Esophagus (tissue), 2 donors: Measurements from ENCODE around the gene SEH1L. TPM values are rescaled to one million over a fixed set of nuclear protein-coding genes. Genes with fewer than 3 reads are reported as not detected.
"Not testable (repeated sequence)": the region's sequence is repeated elsewhere in the genome, so short reads cannot be mapped to it uniquely, and the experiment has no call there.

Source experiments
- H3K27ac ChIP-seq, 2 donors: one replicate each; pipeline ENCODE4 v1.5.1; 2013; ENCODE audit warnings: low read depth in 2 of 2, mild to moderate bottlenecking in 2 of 2, inconsistent platforms in 1 of 2, low read length in 1 of 2, moderate library complexity in 1 of 2
- H3K27me3 ChIP-seq, 2 donors: one replicate each; pipeline ENCODE4 v1.6.1; 2013; ENCODE audit warnings: low read length in 2 of 2, control low read depth in 1 of 2, mild to moderate bottlenecking in 1 of 2; ENCODE audit not compliant: insufficient read depth in 2 of 2, control insufficient read depth in 1 of 2
- H3K36me3 ChIP-seq, 2 donors: one replicate each; pipeline ENCODE4 v1.6.1; 2013; ENCODE audit warnings: low read length in 1 of 2; ENCODE audit not compliant: control insufficient read depth in 2 of 2, insufficient read depth in 2 of 2
- H3K4me1 ChIP-seq, 2 donors: one replicate each; pipeline ENCODE4 v1.6.1; 2013; ENCODE audit warnings: low read length in 1 of 2; ENCODE audit not compliant: control insufficient read depth in 2 of 2, insufficient read depth in 2 of 2
- H3K4me3 ChIP-seq, 2 donors: one replicate each; pipeline ENCODE4 v1.5.1; 2013; ENCODE audit warnings: low read length in 2 of 2, mild to moderate bottlenecking in 2 of 2, low read depth in 1 of 2, moderate library complexity in 1 of 2
- H3K9me3 ChIP-seq, 2 donors: one replicate each; pipeline ENCODE4 v1.6.1; 2013; ENCODE audit warnings: mild to moderate bottlenecking in 2 of 2, low read depth in 1 of 2, low read length in 1 of 2, moderate library complexity in 1 of 2; ENCODE audit not compliant: control insufficient read depth in 2 of 2, insufficient read depth in 1 of 2
- WGBS, 2 donors: extraction: QIAGEN DNeasy Blood & Tissue Kit; methylation state at CpG; one replicate each; pipeline ENCODE4 v1.1.7; 2013; 5-methylcytosine and 5-hydroxymethylcytosine counted together
- polyA plus RNA-seq, 2 donors: library from polyadenylated mRNA; stranded (reverse); fragments of 200-250 nt; gene quantifications; one replicate each; pipeline ENCODE4 v1.2.3, GENCODE V29; 2013
- donor health status: healthy with polysubstance abuse.
- donor health status: Bipolar disorder and iron deficiency.

Gene SEH1L
- polyA plus RNA-seq, 2 donors = 19.3 to 20.0 TPM

GRCh38 chr18:12990967-12991820, 43.4 kb downstream of the SEH1L start, which contains the start of gene CEP192:
CEP192 (plus strand) TSS chr18:12991362; CDS start chr18:12999425, 8,063 bp downstream.
- H3K4me1 ChIP-seq = peaks cover 0 to 4% of the 10 kb centered on the region in 2 donors
- no peaks in the 10 kb centered on the region for H3K36me3 ChIP-seq
- WGBS, 2 donors = 0% methylated on average over 69 to 73 of the region's 73 CpGs
- H3K27ac ChIP-seq = peak within 1 kb of the TSS; percentile 95 to 97
- H3K4me3 ChIP-seq = peak within 1 kb of the TSS; percentile 75 to 93
- no peaks in the 10 kb centered on the region for H3K9me3 ChIP-seq
- H3K27me3 ChIP-seq = no peaks in the 10 kb centered on the region

GRCh38 chr18:12991821-12992179, 44.0 kb downstream of the SEH1L start:
- Histone ChIP-seq H3K4me3 (peak overlapping the region; percentile 75 to 93), H3K36me3 (no peaks in the 10 kb centered on the region), H3K4me1 (peaks cover 0 to 4% of the 10 kb centered on the region in 2 donors), H3K27ac (peak overlapping the region; percentile 95 to 97), H3K27me3 (no peaks in the 10 kb centered on the region), H3K9me3 (no peaks in the 10 kb centered on the region)
- 0 to 1% methylated on average over 7 of the region's 7 CpGs for WGBS, 2 donors

- no peaks in the 10 kb centered on the region for H3K9me3 ChIP-seq
- no peak overlapping the region for H3K27ac ChIP-seq
- no peaks in the 10 kb centered on the region for H3K27me3 ChIP-seq
- WGBS, 2 donors = 79 to 83% methylated on average over 2 of the region's 2 CpGs
- H3K4me1 ChIP-seq = peaks cover 0 to 4% of the 10 kb centered on the region in 2 donors
- no peak overlapping the region for H3K4me3 ChIP-seq
- H3K36me3 ChIP-seq = no peaks in the 10 kb centered on the region
Observed at GRCh38 chr18:12993439-12993838, 45.6 kb downstream of the SEH1L start.

- Histone ChIP-seq H3K9me3 (no peaks in the 10 kb centered on the region), H3K4me3 (no peak overlapping the region), H3K4me1 (no peaks in the 10 kb centered on the region), H3K27me3 (no peaks in the 10 kb centered on the region), H3K36me3 (no peaks in the 10 kb centered on the region), H3K27ac (no peak overlapping the region)
- WGBS, 2 donors = 71 to 100% methylated on average over 2 of the region's 2 CpGs
Observed at GRCh38 chr18:12995424-12995823, 47.6 kb downstream of the SEH1L start.

GRCh38 chr18:12995952-12996477, 48.2 kb downstream of the SEH1L start:
- no peaks in the 10 kb centered on the region for H3K4me1 ChIP-seq
- no peak overlapping the region for H3K4me3 ChIP-seq
- WGBS, 2 donors = 90 to 96% methylated on average over 6 of the region's 6 CpGs
- H3K36me3 ChIP-seq = no peaks in the 10 kb centered on the region
- H3K27ac ChIP-seq = no peak overlapping the region
- H3K9me3 ChIP-seq = no peaks in the 10 kb centered on the region
- no peaks in the 10 kb centered on the region for H3K27me3 ChIP-seq

- no peaks in the 10 kb centered on the region for H3K4me1 ChIP-seq
- H3K4me3 ChIP-seq = no peak overlapping the region
- H3K36me3 ChIP-seq = no peaks in the 10 kb centered on the region
- H3K27me3 ChIP-seq = no peaks in the 10 kb centered on the region
- no peak overlapping the region for H3K27ac ChIP-seq
- no peaks in the 10 kb centered on the region for H3K9me3 ChIP-seq
- WGBS, 2 donors = 84 to 89% methylated on average over 10 of the region's 10 CpGs
Observed at GRCh38 chr18:12996661-12997292, 49.0 kb downstream of the SEH1L start.

- H3K27ac ChIP-seq, H3K4me3 ChIP-seq, H3K4me1 ChIP-seq, H3K27me3 ChIP-seq, H3K36me3 ChIP-seq, H3K9me3 ChIP-seq: not testable (repeated sequence)
- 74 to 90% methylated on average over 2 of the region's 2 CpGs for WGBS, 2 donors
Observed at GRCh38 chr18:12997330-12997729, 49.5 kb downstream of the SEH1L start.

- Histone ChIP-seq H3K27ac (no peak overlapping the region), H3K4me3 (no peak overlapping the region), H3K9me3 (no peaks in the 10 kb centered on the region), H3K36me3 (no peaks in the 10 kb centered on the region), H3K4me1 (no peaks in the 10 kb centered on the region), H3K27me3 (no peaks in the 10 kb centered on the region)
- 81 to 85% methylated on average over 6 of the region's 6 CpGs for WGBS, 2 donors
Observed at GRCh38 chr18:12998332-12999060, 50.7 kb downstream of the SEH1L start.

GRCh38 chr18:13003466-13003896, 55.7 kb downstream of the SEH1L start:
- no peak overlapping the region for H3K4me3 ChIP-seq
- no peak overlapping the region for H3K27ac ChIP-seq
- WGBS, 2 donors = 76 to 78% methylated on average over 7 of the region's 7 CpGs
- H3K9me3 ChIP-seq = no peaks in the 10 kb centered on the region
- peaks cover 0 to 5% of the 10 kb centered on the region in 2 donors for H3K36me3 ChIP-seq
- H3K4me1 ChIP-seq = no peaks in the 10 kb centered on the region
- H3K27me3 ChIP-seq = no peaks in the 10 kb centered on the region
